ENCODE results near the gene SEMA5B. TPM values are rescaled to one million over a fixed set of nuclear protein-coding genes. Genes with fewer than 3 reads are reported as not detected.

SEMA5B gene
- total RNA-seq, 1 experiment from 2014 or later: 0.04 TPM

- H3K9me3 ChIP-seq (ENCODE audit: low read length): no peaks in the 10 kb centered on the region
- H3K4me3 ChIP-seq (ENCODE audit: low read length): no peak overlapping the region
- H3K9me2 ChIP-seq (replicated peaks; ENCODE audit: low read length): no peaks in the 10 kb centered on the region
- POLR2A ChIA-PET (ENCODE audit: unreplicated experiment): no interaction called here
- H4K20me1 ChIP-seq (ENCODE audit: low read length): no peaks in the 10 kb centered on the region
- H2AFZ ChIP-seq (ENCODE audit: low read length): no peak overlapping the region
- no TSS peak for BruUV-seq (replicated peaks)
- no peaks in the 10 kb centered on the region for H3K27me3 ChIP-seq (ENCODE audit: low read length)
- peak; percentile 51 for DNase-seq
- H3K27ac ChIP-seq (ENCODE audit: low read length): peak overlapping the region; percentile 21
- intact Hi-C loops (cut with micrococcal nuclease): no loop called here
- ATAC-seq: no peak
- H3K9ac ChIP-seq (ENCODE audit: low read length): peak overlapping the region; percentile 35; the same call in 1 of the 2 replicates
- H3K4me2 ChIP-seq (ENCODE audit: low read length): peak overlapping the region; percentile 30
- CTCF ChIA-PET: no interaction called here
- H3K36me3 ChIP-seq (ENCODE audit: low read depth, low read length): no peaks in the 10 kb centered on the region
- H3K79me2 ChIP-seq (ENCODE audit: low read length): no peaks in the 10 kb centered on the region
- no peak for TF ChIP-seq EZH2phosphoT487 (IDR thresholded peaks at IDR 0.05; ENCODE audit: borderline replicate concordance, low read length)
- TF ChIP-seq EZH2 (IDR thresholded peaks at IDR 0.05; ENCODE audit: low read length, unreplicated experiment): no peak
- peaks cover 18% of the 10 kb centered on the region for H3K4me1 ChIP-seq (ENCODE audit: insufficient read depth, low read length)
- H3F3A ChIP-seq (ENCODE audit: low read length, unreplicated experiment): no peaks in the 10 kb centered on the region
Observed at GRCh38 chr3:122947738-122948137, 79.8 kb downstream of the SEMA5B start.

- H3K27me3 ChIP-seq (ENCODE audit: low read length): no peaks in the 10 kb centered on the region
- no peaks in the 10 kb centered on the region for H3K36me3 ChIP-seq (ENCODE audit: low read depth, low read length)
- no peak for ATAC-seq
- no peak overlapping the region for H3K4me3 ChIP-seq (ENCODE audit: low read length)
- ChIA-PET CTCF (no interaction called here), POLR2A (ENCODE audit: unreplicated experiment) (no interaction called here)
- no TSS peak for BruUV-seq (replicated peaks)
- no peaks in the 10 kb centered on the region for H3K79me2 ChIP-seq (ENCODE audit: low read length)
- no peaks in the 10 kb centered on the region for H4K20me1 ChIP-seq (ENCODE audit: low read length)
- peak overlapping the region; percentile 30 for H3K4me2 ChIP-seq (ENCODE audit: low read length)
- TF ChIP-seq EZH2 (IDR thresholded peaks at IDR 0.05; ENCODE audit: low read length, unreplicated experiment) (no peak), CTCF (conservative IDR thresholded peaks at IDR 0.05; ENCODE audit: low read depth, low read length) (no peak)
- no peaks in the 10 kb centered on the region for H3K9me3 ChIP-seq (ENCODE audit: low read length)
- no peak for DNase-seq
- H3K9ac ChIP-seq (ENCODE audit: low read length): peak overlapping the region; percentile 35; the same call in 1 of the 2 replicates
- intact Hi-C loops (cut with micrococcal nuclease): no loop called here
- no peak overlapping the region for H2AFZ ChIP-seq (ENCODE audit: low read length)
- H3K27ac ChIP-seq (ENCODE audit: low read length): peak overlapping the region; percentile 21
- no peaks in the 10 kb centered on the region for H3K9me2 ChIP-seq (replicated peaks; ENCODE audit: low read length)
- no peaks in the 10 kb centered on the region for H3F3A ChIP-seq (ENCODE audit: low read length, unreplicated experiment)
- peaks cover 20% of the 10 kb centered on the region for H3K4me1 ChIP-seq (ENCODE audit: insufficient read depth, low read length)
Observed at GRCh38 chr3:122947196-122947595, 80.4 kb downstream of the SEMA5B start.

- CTCF ChIA-PET: no interaction called here
- DNase-seq: no peak
- H3K27me3 ChIP-seq (ENCODE audit: low read length): no peaks in the 10 kb centered on the region
- no peaks in the 10 kb centered on the region for H3K36me3 ChIP-seq (ENCODE audit: low read depth, low read length)
- H2AFZ ChIP-seq (ENCODE audit: low read length): no peak overlapping the region
- BruUV-seq (replicated peaks): no TSS peak
- no peaks in the 10 kb centered on the region for H4K20me1 ChIP-seq (ENCODE audit: low read length)
- TF ChIP-seq CTCF (conservative IDR thresholded peaks at IDR 0.05; ENCODE audit: low read depth, low read length) (no peak), EZH2 (IDR thresholded peaks at IDR 0.05; ENCODE audit: low read length, unreplicated experiment) (no peak), EZH2phosphoT487 (IDR thresholded peaks at IDR 0.05; ENCODE audit: borderline replicate concordance, low read length) (no peak)
- H3K4me1 ChIP-seq (ENCODE audit: insufficient read depth, low read length): peaks cover 19% of the 10 kb centered on the region
- no peaks in the 10 kb centered on the region for H3F3A ChIP-seq (ENCODE audit: low read length, unreplicated experiment)
- H3K4me3 ChIP-seq (ENCODE audit: low read length): no peak overlapping the region
- intact Hi-C loops (cut with micrococcal nuclease): no loop called here
- no peaks in the 10 kb centered on the region for H3K9me3 ChIP-seq (ENCODE audit: low read length)
- POLR2A ChIA-PET (ENCODE audit: unreplicated experiment): no interaction called here
- no peaks in the 10 kb centered on the region for H3K9me2 ChIP-seq (replicated peaks; ENCODE audit: low read length)
- no peak overlapping the region for H3K9ac ChIP-seq (ENCODE audit: low read length)
- no peaks in the 10 kb centered on the region for H3K79me2 ChIP-seq (ENCODE audit: low read length)
- H3K4me2 ChIP-seq (ENCODE audit: low read length): no peak overlapping the region
- ATAC-seq: no peak
- H3K27ac ChIP-seq (ENCODE audit: low read length): no peak overlapping the region
Observed at GRCh38 chr3:122946185-122946584, 81.4 kb downstream of the SEMA5B start.

Measured in PC-3 (cell line).